WTC11 (cell line): ENCODE data around the gene COL9A2.

ENCODE experiments used
- ARID4B ChIP-seq: sonication (generic); formaldehyde crosslinking; IDR thresholded peaks from 2 replicates; pipeline ENCODE4 v1.8.0; 2023; ENCODE audit warnings: missing genetic modification reagents, mild to moderate bottlenecking, borderline replicate concordance
- ATF1 ChIP-seq: sonication (generic); formaldehyde crosslinking; IDR thresholded peaks from 2 replicates; pipeline ENCODE4 v1.8.1; 2023; ENCODE audit warnings: mild to moderate bottlenecking, moderate library complexity, missing genetic modification reagents
- CTCF ChIP-seq: fragments of 200-600 bp; IDR thresholded peaks from 2 replicates; pipeline ENCODE4 v1.8.0; 2022; ENCODE audit warnings: antibody characterized with exemption
- HMGXB4 ChIP-seq: sonication (generic); formaldehyde crosslinking; IDR thresholded peaks from 2 replicates; pipeline ENCODE4 v1.8.1; 2023; ENCODE audit warnings: mild to moderate bottlenecking, moderate library complexity, missing genetic modification reagents
- NFE2L1 ChIP-seq: sonication (generic); formaldehyde crosslinking; IDR thresholded peaks from 2 replicates; pipeline ENCODE4 v1.8.1; 2023; ENCODE audit warnings: missing genetic modification reagents
- SP1 ChIP-seq: sonication (generic); formaldehyde crosslinking; conservative IDR thresholded peaks from 2 replicates; pipeline ENCODE4 v1.8.1; 2022; ENCODE audit warnings: missing genetic modification reagents
- TEAD1 ChIP-seq: sonication (generic); formaldehyde crosslinking; IDR thresholded peaks from 2 replicates; pipeline ENCODE4 v1.8.0; 2022; ENCODE audit warnings: mild to moderate bottlenecking, missing genetic modification reagents
- TEAD4 ChIP-seq: sonication (generic); formaldehyde crosslinking; IDR thresholded peaks from 2 replicates; pipeline ENCODE4 v1.8.0; 2022; ENCODE audit warnings: mild to moderate bottlenecking, missing genetic modification reagents
- USF2 ChIP-seq: sonication (generic); formaldehyde crosslinking; IDR thresholded peaks from 2 replicates; pipeline ENCODE4 v1.8.1; 2023; ENCODE audit warnings: mild to moderate bottlenecking, missing genetic modification reagents, moderate library complexity
- ZNF416 ChIP-seq: fragments of 250-450 bp; sonication (Bioruptor Pico); IDR thresholded peaks from 2 replicates; pipeline ENCODE4 v1.9.0; 2021; ENCODE audit warnings: mild to moderate bottlenecking, inconsistent platforms
- ZNF671 ChIP-seq: fragments of 250-450 bp; sonication (Bioruptor Pico); IDR thresholded peaks from 2 replicates; pipeline ENCODE4 v1.8.0; 2021; ENCODE audit warnings: mild to moderate bottlenecking

- no peak for TF ChIP-seq SP1 (CRISPR knock-in tag)
- TF ChIP-seq HMGXB4 (CRISPR knock-in tag) = no peak
- no peak for TF ChIP-seq TEAD4 (CRISPR knock-in tag)
- TF ChIP-seq CTCF = no peak
- no peak for TF ChIP-seq ZNF671 (CRISPR knock-in tag)
- no peak for TF ChIP-seq NFE2L1
- TF ChIP-seq ZNF416 (CRISPR knock-in tag) = no peak
- no peak for TF ChIP-seq ARID4B (CRISPR knock-in tag)
- TF ChIP-seq TEAD1 (CRISPR knock-in tag) = no peak
- TF ChIP-seq USF2 = no peak
- no peak for TF ChIP-seq ATF1 (CRISPR knock-in tag)
These were observed 6.0 kb downstream of the COL9A2 start for GRCh38 chr1:40310983-40311642.
